GM23248 (cell line): ENCODE data around the gene ATF2. TPM values are rescaled to one million over a fixed set of nuclear protein-coding genes. Genes with fewer than 3 reads are reported as not detected.

Experiments used
- DNase-seq: peaks from one replicate; pipeline ENCODE4 v3.0.0-alpha.2; 2015
- H2AFZ ChIP-seq: fragments of 200-600 bp; sonication (generic); 2 replicates; pipeline ENCODE4 v1.6.1; 2016; ENCODE audit warnings: antibody characterized with exemption
- H3F3A ChIP-seq: fragments of 200-600 bp; sonication (generic); 2 replicates; pipeline ENCODE4 v1.6.1; 2016; ENCODE audit warnings: mild to moderate bottlenecking, antibody characterized with exemption, mixed run types; ENCODE audit not compliant: insufficient read depth
- H3K27ac ChIP-seq: fragments of 200-600 bp; sonication (generic); 2 replicates; pipeline ENCODE4 v1.5.1; 2016; ENCODE audit warnings: mild to moderate bottlenecking
- H3K27me3 ChIP-seq: fragments of 200-600 bp; sonication (generic); replicated peaks from 2 replicates; pipeline ENCODE4 v1.6.1; 2016; ENCODE audit warnings: mild to moderate bottlenecking; ENCODE audit not compliant: insufficient read depth
- H3K36me3 ChIP-seq: fragments of 200-600 bp; sonication (generic); 2 replicates; pipeline ENCODE4 v1.6.1; 2016; ENCODE audit warnings: low read depth, mild to moderate bottlenecking
- H3K4me1 ChIP-seq: fragments of 200-600 bp; sonication (generic); 2 replicates; pipeline ENCODE4 v1.6.1; 2016; ENCODE audit warnings: mild to moderate bottlenecking; ENCODE audit not compliant: insufficient read depth
- H3K4me2 ChIP-seq: fragments of 200-600 bp; sonication (generic); one replicate; pipeline ENCODE4 v1.6.1; 2016; ENCODE audit warnings: mild to moderate bottlenecking; ENCODE audit not compliant: unreplicated experiment
- H3K4me3 ChIP-seq: fragments of 200-600 bp; sonication (generic); 2 replicates; pipeline ENCODE4 v1.5.1; 2016; ENCODE audit warnings: mild to moderate bottlenecking
- H3K79me2 ChIP-seq: fragments of 200-600 bp; sonication (generic); 2 replicates; pipeline ENCODE4 v1.6.1; 2016; ENCODE audit warnings: mild to moderate bottlenecking; ENCODE audit not compliant: insufficient read depth
- H3K9ac ChIP-seq: fragments of 200-600 bp; sonication (generic); 2 replicates; pipeline ENCODE4 v1.6.1; 2016; ENCODE audit warnings: mild to moderate bottlenecking
- H3K9me2 ChIP-seq: fragments of 200-600 bp; sonication (generic); 2 replicates; pipeline ENCODE4 v1.6.1; 2016; ENCODE audit warnings: mixed run types, mild to moderate bottlenecking, moderate library complexity; ENCODE audit not compliant: insufficient read depth
- H3K9me3 ChIP-seq: fragments of 200-600 bp; sonication (generic); one replicate; pipeline ENCODE4 v1.6.1; 2017; ENCODE audit warnings: low read depth
- H4K20me1 ChIP-seq: fragments of 200-600 bp; sonication (generic); 2 replicates; pipeline ENCODE4 v1.6.0; 2016; ENCODE audit not compliant: insufficient read depth
- EZH2 ChIP-seq: fragments of 200-600 bp; sonication (generic); IDR thresholded peaks from 2 replicates; pipeline ENCODE4 v1.6.1; 2018; ENCODE audit warnings: antibody characterized with exemption, mild to moderate bottlenecking; ENCODE audit not compliant: insufficient read depth, poor library complexity, severe bottlenecking
- EZH2phosphoT487 ChIP-seq: fragments of 200-600 bp; sonication (generic); IDR thresholded peaks from 2 replicates; pipeline ENCODE4 v1.6.1; 2018; ENCODE audit warnings: antibody characterized with exemption, moderate library complexity, mild to moderate bottlenecking, low read depth; ENCODE audit not compliant: insufficient read depth
- WGBS, 2 experiments: methylation state at CpG; one replicate each; pipeline ENCODE4 v1.1.6; 2015 to 2017; ENCODE audit warnings: low lambda C conversion rate in 2 of 2, low coverage in 1 of 2; ENCODE audit errors: missing lambda C conversion rate in 2 of 2; 5-methylcytosine and 5-hydroxymethylcytosine counted together
- in situ Hi-C: fragments of 300-500 bp; cut with MboI; formaldehyde crosslinking; loops from 2 replicates; pipeline ENCODE4 v1.15.0; 2020
- polyA plus RNA-seq: library from polyadenylated mRNA; unstranded; fragments of >200 nt; fragmentation: Nextera tagmentation; extraction: Ambion mirVana; gene quantifications from 2 replicates; pipeline ENCODE4 v1.2.1, GENCODE V29; 2016
- total RNA-seq: library from RNA; depleted of rRNA; stranded (reverse); fragments of >200 nt; shearing (Covaris generic); gene quantifications from 2 replicates; pipeline ENCODE4 v1.2.3, GENCODE V29; 2014

Gene ATF2
- total and polyA plus RNA-seq, 2 experiments from 2014 or later: 26.8 to 33.8 TPM

DNA sequence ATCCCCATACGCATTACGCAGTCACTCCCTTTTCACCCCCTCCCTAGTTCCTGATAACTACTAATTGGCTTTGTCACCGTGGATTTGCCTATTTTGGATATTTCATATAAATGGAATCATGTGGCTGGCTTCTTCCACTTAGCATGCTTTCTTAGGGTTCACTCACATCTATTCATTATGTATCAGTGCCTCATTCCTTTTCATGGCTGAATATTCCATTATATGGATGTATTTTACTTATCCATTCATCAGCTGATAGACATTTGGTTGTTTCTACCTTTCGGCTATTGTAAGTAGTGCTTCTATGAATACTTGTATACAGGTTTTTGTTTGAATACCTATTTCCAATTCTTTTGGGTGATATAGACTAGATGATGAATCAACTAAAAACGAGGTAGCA, 8.6 kb upstream of the ATF2 start:
- H3F3A ChIP-seq: peaks cover 49% of the 10 kb centered on the region
- no peaks in the 10 kb centered on the region for H3K9me2 ChIP-seq
- in situ Hi-C loops: no loop called here
- H3K4me1 ChIP-seq: peaks cover 7% of the 10 kb centered on the region; the same call in 1 of the 2 replicates
- no peaks in the 10 kb centered on the region for H3K9me3 ChIP-seq
- no peak overlapping the region for H3K4me3 ChIP-seq
- WGBS, 2 experiments: 78 to 79% methylated on average over 5 of the region's 5 CpGs
- H3K36me3 ChIP-seq: peaks cover 37% of the 10 kb centered on the region
- H3K79me2 ChIP-seq: peaks cover 51% of the 10 kb centered on the region
- no peak overlapping the region for H2AFZ ChIP-seq
- no peaks in the 10 kb centered on the region for H4K20me1 ChIP-seq
- TF ChIP-seq EZH2 (no peak), EZH2phosphoT487 (no peak)
- no peak overlapping the region for H3K9ac ChIP-seq
- no peak overlapping the region for H3K27ac ChIP-seq
- H3K4me2 ChIP-seq: no peak overlapping the region
- H3K27me3 ChIP-seq: no peaks in the 10 kb centered on the region
- no peak for DNase-seq

DNA sequence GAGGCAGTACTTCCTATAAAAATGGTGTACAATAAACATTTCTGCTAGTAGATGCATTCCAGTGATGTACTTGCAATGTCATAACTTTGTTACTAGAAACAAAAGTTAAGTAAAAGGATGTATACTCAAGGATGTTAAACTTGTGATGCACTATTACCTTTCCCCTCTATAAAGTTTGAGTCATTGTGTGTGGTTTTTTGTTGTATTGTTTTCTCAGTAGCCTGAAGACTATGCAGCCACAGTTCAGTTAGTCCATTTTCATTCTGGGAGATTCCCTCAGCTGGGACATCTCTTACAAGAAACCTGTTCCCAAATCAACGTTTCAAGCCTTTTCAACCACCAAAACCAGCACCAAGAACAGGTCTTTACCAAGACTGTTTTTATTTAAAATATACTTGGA, 7.9 kb upstream of the ATF2 start:
- Histone ChIP-seq H3K9me3 (no peaks in the 10 kb centered on the region), H3K4me1 (peaks cover 7% of the 10 kb centered on the region; the same call in 1 of the 2 replicates), H3K9me2 (no peaks in the 10 kb centered on the region), H3K4me2 (no peak overlapping the region), H4K20me1 (no peaks in the 10 kb centered on the region), H3K79me2 (peaks cover 44% of the 10 kb centered on the region), H3K4me3 (no peak overlapping the region), H2AFZ (no peak overlapping the region), H3K27me3 (no peaks in the 10 kb centered on the region), H3K36me3 (peaks cover 37% of the 10 kb centered on the region), H3K27ac (no peak overlapping the region), H3F3A (peaks cover 49% of the 10 kb centered on the region), H3K9ac (no peak overlapping the region)
- 93% methylated on average over 1 of the region's 1 CpG for WGBS, 2 experiments
- in situ Hi-C loops: no loop called here
- DNase-seq: peak; percentile 21
- no peak for TF ChIP-seq EZH2

DNA sequence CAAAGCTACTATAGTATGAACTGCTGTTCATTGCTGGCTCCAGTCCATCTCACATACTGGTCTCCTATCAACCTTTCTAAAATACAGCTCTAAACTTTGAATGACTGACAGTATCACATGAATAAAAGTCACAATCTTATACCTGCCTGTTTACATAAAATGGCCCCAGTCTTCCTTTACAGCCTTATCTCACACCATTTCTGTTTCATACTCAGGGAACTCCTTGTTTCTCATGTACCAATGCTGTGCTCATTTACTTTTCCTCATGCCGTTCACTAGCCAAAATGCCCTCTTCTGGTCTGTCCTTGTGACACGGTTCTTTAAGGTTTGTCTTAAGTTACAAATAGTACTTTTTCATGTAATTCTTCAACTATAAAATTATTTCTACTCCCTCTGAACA, 7.3 kb upstream of the ATF2 start:
- Histone ChIP-seq H3K4me2 (no peak overlapping the region), H3K9me3 (no peaks in the 10 kb centered on the region), H3K27ac (no peak overlapping the region), H3K27me3 (no peaks in the 10 kb centered on the region), H3K36me3 (peaks cover 37% of the 10 kb centered on the region), H3K4me3 (no peak overlapping the region), H3F3A (peaks cover 49% of the 10 kb centered on the region), H2AFZ (no peak overlapping the region), H3K79me2 (peaks cover 38% of the 10 kb centered on the region), H4K20me1 (no peaks in the 10 kb centered on the region), H3K9ac (no peak overlapping the region), H3K4me1 (peaks cover 5% of the 10 kb centered on the region; the same call in 1 of the 2 replicates), H3K9me2 (no peaks in the 10 kb centered on the region)
- in situ Hi-C loops: no loop called here
- no peak for TF ChIP-seq EZH2
- no peak for TF ChIP-seq EZH2phosphoT487
- no peak for DNase-seq
- 41 to 64% methylated on average over 2 of the region's 2 CpGs for WGBS, 2 experiments

DNA sequence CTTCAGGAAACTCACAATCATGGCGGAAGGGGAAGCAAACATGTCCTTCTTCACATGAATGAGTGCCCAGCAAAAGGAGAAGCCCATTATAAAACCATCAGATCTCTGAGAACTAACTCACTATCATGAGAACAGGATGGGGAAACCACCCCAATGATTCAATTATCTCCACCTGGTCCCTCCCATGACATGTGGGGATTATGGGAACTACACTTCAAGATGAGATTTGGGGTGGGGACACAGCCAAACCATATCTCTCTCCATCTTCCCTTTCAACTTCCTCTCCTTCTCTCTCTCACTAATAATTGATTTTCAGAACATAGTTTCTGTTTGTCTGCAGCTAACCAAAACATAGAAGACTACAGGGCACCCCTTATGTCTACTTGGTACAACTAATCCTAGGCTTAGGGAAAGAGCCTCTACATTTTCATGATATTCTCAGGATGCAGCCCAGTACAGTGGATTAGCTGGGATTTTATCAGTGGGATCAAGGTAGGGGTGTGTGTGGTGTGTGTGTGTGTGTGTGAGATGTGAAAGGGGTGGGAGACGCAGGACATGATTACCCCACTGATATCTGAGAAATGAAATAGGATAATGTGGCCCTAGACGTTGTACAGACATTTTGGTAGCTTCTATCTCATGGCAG, 2.8 kb upstream of the ATF2 start:
- no peak overlapping the region for H3K4me2 ChIP-seq
- H3K27ac ChIP-seq: no peak overlapping the region
- H3K79me2 ChIP-seq: peaks cover 22% of the 10 kb centered on the region
- no peak for TF ChIP-seq EZH2
- DNase-seq: no peak
- no peaks in the 10 kb centered on the region for H3K9me3 ChIP-seq
- no peak overlapping the region for H3K4me3 ChIP-seq
- no peaks in the 10 kb centered on the region; the same call in 1 of the 2 replicates for H3K36me3 ChIP-seq
- peaks cover 24% of the 10 kb centered on the region for H3F3A ChIP-seq
- no peaks in the 10 kb centered on the region for H3K4me1 ChIP-seq
- H3K9ac ChIP-seq: no peak overlapping the region
- in situ Hi-C loops: no loop called here
- H4K20me1 ChIP-seq: no peaks in the 10 kb centered on the region
- no peaks in the 10 kb centered on the region for H3K9me2 ChIP-seq
- WGBS, 2 experiments: 64 to 67% methylated on average over 3 of the region's 3 CpGs
- no peak overlapping the region for H2AFZ ChIP-seq
- no peaks in the 10 kb centered on the region for H3K27me3 ChIP-seq
